Measurements from ENCODE around the gene LRCH1. TPM values are rescaled to one million over a fixed set of nuclear protein-coding genes. Genes with fewer than 3 reads are reported as not detected.

LRCH1 gene
- total RNA-seq, 1 experiment from 2014 or later: 10.5 TPM

DNA sequence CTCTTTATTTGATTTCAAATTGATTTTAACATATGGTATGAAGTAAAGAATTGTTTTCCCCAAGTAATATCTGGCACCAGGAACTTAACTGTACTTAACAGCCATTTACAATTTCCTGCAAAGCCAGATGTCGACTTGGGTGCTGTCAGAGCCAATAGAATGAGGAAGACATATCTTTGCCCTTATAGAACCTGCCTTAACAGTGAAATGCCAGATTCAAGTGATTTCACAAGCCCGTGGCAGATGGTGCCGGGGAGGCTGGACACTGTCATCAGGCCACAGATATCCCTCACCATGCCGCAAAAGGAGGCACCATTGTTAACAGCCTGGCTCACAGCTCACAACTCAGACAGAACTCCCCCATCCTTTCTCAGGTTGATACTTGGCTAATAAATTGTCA lies 195.3 kb downstream of the LRCH1 start:
- no TSS peak for BruUV-seq (replicated peaks)
- CTCF ChIA-PET: no interaction called here
- DNase-seq: no peak
- POLR2A ChIA-PET (ENCODE audit: unreplicated experiment): no interaction called here
- H3K27me3 ChIP-seq (ENCODE audit: insufficient read depth, low read depth): no peaks in the 10 kb centered on the region
- intact Hi-C loops (cut with micrococcal nuclease; ENCODE audit: unreplicated experiment): no loop called here
- H3K36me3 ChIP-seq (ENCODE audit: low read depth): no peaks in the 10 kb centered on the region; the same call in 1 of the 2 replicates
- H3K4me3 ChIP-seq: no peak overlapping the region
- H3K4me1 ChIP-seq (replicated peaks; ENCODE audit: insufficient read depth): no peaks in the 10 kb centered on the region
- TF ChIP-seq, protein P1, sequence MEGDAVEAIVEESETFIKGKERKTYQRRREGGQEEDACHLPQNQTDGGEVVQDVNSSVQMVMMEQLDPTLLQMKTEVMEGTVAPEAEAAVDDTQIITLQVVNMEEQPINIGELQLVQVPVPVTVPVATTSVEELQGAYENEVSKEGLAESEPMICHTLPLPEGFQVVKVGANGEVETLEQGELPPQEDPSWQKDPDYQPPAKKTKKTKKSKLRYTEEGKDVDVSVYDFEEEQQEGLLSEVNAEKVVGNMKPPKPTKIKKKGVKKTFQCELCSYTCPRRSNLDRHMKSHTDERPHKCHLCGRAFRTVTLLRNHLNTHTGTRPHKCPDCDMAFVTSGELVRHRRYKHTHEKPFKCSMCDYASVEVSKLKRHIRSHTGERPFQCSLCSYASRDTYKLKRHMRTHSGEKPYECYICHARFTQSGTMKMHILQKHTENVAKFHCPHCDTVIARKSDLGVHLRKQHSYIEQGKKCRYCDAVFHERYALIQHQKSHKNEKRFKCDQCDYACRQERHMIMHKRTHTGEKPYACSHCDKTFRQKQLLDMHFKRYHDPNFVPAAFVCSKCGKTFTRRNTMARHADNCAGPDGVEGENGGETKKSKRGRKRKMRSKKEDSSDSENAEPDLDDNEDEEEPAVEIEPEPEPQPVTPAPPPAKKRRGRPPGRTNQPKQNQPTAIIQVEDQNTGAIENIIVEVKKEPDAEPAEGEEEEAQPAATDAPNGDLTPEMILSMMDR (conservative IDR thresholded peaks at IDR 0.05): no peak
- no peaks in the 10 kb centered on the region for H3F3A ChIP-seq (ENCODE audit: insufficient read depth, low read depth)
- H4K20me1 ChIP-seq (ENCODE audit: insufficient read depth): no peaks in the 10 kb centered on the region
- no peak overlapping the region for H2AFZ ChIP-seq
- no peaks in the 10 kb centered on the region for H3K9me3 ChIP-seq (ENCODE audit: insufficient read depth, low read depth)
- no peaks in the 10 kb centered on the region for H3K9me2 ChIP-seq (ENCODE audit: insufficient read depth)
- no peaks in the 10 kb centered on the region for H3K79me2 ChIP-seq (ENCODE audit: low read depth)
- H3K4me2 ChIP-seq: no peak overlapping the region
- H3K27ac ChIP-seq: no peak overlapping the region

DNA sequence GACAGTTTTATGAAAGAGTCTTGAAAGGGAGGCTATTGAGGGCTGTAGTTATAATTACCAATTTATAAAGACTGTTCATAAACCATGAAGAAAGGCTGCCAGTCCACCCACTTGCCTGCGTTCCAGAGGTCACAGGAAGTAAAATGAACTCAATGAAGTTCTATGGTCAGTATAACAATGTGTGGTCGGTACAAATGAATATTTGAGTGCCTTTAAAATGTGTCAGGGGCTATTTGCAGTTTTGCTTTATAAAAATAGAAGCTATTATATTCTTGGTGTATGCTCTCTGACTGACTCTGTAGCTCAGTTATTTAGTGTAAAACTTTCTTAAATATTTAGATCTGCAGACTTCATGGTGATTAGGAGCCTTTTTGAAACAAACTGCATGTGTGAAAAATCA lies 197.0 kb downstream of the LRCH1 start:
- H3K27me3 ChIP-seq (ENCODE audit: insufficient read depth, low read depth): no peaks in the 10 kb centered on the region
- H3K79me2 ChIP-seq (ENCODE audit: low read depth): no peaks in the 10 kb centered on the region
- no peaks in the 10 kb centered on the region; the same call in 1 of the 2 replicates for H3K36me3 ChIP-seq (ENCODE audit: low read depth)
- ChIA-PET CTCF (no interaction called here), POLR2A (ENCODE audit: unreplicated experiment) (no interaction called here)
- intact Hi-C loops (cut with micrococcal nuclease; ENCODE audit: unreplicated experiment): no loop called here
- H3K27ac ChIP-seq: no peak overlapping the region
- no peaks in the 10 kb centered on the region for H3F3A ChIP-seq (ENCODE audit: insufficient read depth, low read depth)
- no TSS peak for BruUV-seq (replicated peaks)
- H3K9me2 ChIP-seq (ENCODE audit: insufficient read depth): no peaks in the 10 kb centered on the region
- no peaks in the 10 kb centered on the region for H4K20me1 ChIP-seq (ENCODE audit: insufficient read depth)
- H3K4me2 ChIP-seq: no peak overlapping the region
- no peaks in the 10 kb centered on the region for H3K9me3 ChIP-seq (ENCODE audit: insufficient read depth, low read depth)
- H2AFZ ChIP-seq: no peak overlapping the region
- no peaks in the 10 kb centered on the region for H3K4me1 ChIP-seq (replicated peaks; ENCODE audit: insufficient read depth)
- H3K4me3 ChIP-seq: no peak overlapping the region
- DNase-seq: no peak
- TF ChIP-seq, protein P1 (conservative IDR thresholded peaks at IDR 0.05): no peak
- no peak for TF ChIP-seq EZH2 (IDR thresholded peaks at IDR 0.05; ENCODE audit: low read depth)

DNA sequence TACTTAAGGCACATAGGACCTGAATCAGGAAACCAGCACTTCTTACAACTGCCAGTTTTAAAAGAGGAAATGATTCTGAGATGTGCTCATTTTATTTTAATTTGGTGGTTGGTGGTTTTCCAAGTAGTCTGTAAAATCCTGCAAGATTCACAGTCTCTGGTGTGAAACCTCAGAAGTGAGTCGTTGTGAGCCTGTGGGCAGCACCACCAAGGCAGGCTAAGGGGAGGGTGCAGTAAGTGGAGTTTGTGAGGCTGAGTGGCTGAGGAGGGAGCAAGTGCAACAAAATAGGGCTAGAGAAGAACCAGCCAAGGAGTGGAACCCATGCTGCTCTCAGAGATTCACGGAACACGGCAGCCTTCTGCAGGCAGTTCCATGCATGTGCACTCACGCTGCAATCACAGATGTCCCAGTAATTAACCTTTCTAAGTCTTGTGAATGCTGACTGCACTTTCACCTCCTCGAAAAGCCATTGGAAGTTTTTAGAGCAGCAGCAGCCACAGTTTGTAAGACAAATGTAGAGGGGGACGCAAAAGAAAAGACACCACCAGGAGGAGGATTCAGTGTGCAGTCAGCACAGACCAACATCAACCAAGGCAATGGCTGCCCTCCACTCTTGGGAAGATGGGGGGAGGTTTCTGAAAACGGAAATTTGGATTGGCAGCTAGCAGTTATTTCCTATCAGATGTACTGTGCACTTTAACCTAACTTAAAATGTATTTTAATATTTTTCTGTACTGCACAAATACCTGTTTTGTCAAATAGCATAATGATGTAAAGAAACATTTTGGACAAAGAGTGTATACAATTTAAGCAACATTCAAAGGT lies 199.1 kb downstream of the LRCH1 start:
- Histone ChIP-seq H3K79me2 (ENCODE audit: low read depth) (no peaks in the 10 kb centered on the region), H2AFZ (no peak overlapping the region), H3K27ac (no peak overlapping the region), H3K27me3 (ENCODE audit: insufficient read depth, low read depth) (no peaks in the 10 kb centered on the region), H3F3A (ENCODE audit: insufficient read depth, low read depth) (no peaks in the 10 kb centered on the region), H4K20me1 (ENCODE audit: insufficient read depth) (no peaks in the 10 kb centered on the region), H3K36me3 (ENCODE audit: low read depth) (no peaks in the 10 kb centered on the region; the same call in 1 of the 2 replicates), H3K4me1 (replicated peaks; ENCODE audit: insufficient read depth) (no peaks in the 10 kb centered on the region), H3K9me2 (ENCODE audit: insufficient read depth) (no peaks in the 10 kb centered on the region), H3K4me2 (no peak overlapping the region), H3K4me3 (no peak overlapping the region), H3K9me3 (ENCODE audit: insufficient read depth, low read depth) (no peaks in the 10 kb centered on the region)
- no peak for TF ChIP-seq EZH2 (IDR thresholded peaks at IDR 0.05; ENCODE audit: low read depth)
- TF ChIP-seq, protein P1 (conservative IDR thresholded peaks at IDR 0.05): no peak
- CTCF ChIA-PET: interaction anchor here (0.8 kb wide), 1 partner anchor 12 kb away, joined by 3 read pairs; no protein-coding TSS in a partner anchor
- BruUV-seq (replicated peaks): no TSS peak
- POLR2A ChIA-PET (ENCODE audit: unreplicated experiment): no interaction called here
- intact Hi-C loops (cut with micrococcal nuclease; ENCODE audit: unreplicated experiment): no loop called here
- DNase-seq: no peak

All from PC-9 (cell line).